Skeletal muscle satellite cell (primary cell): Measurements from ENCODE around the gene ANO1.

Experiments
- H3K27me3 ChIP-seq: 2 replicates; pipeline ENCODE4 v1.7.0; 2013; ENCODE audit warnings: low read length; ENCODE audit not compliant: control insufficient read depth, insufficient read depth
- H3K36me3 ChIP-seq: 2 replicates; pipeline ENCODE4 v1.7.0; 2013; ENCODE audit warnings: mild to moderate bottlenecking, control low read depth, low read length; ENCODE audit not compliant: insufficient read depth
- H3K4me1 ChIP-seq: 2 replicates; pipeline ENCODE4 v1.7.0; 2013; ENCODE audit warnings: low read length; ENCODE audit not compliant: control insufficient read depth, insufficient read depth
- H3K4me2 ChIP-seq: 2 replicates; pipeline ENCODE4 v1.7.0; 2013; ENCODE audit warnings: mild to moderate bottlenecking, low read length
- H3K4me3 ChIP-seq: 2 replicates; pipeline ENCODE4 v1.7.0; 2013; ENCODE audit warnings: low read length
- H3K9ac ChIP-seq: 2 replicates; pipeline ENCODE4 v1.7.0; 2013; ENCODE audit warnings: mild to moderate bottlenecking, low read depth, low read length, moderate library complexity
- H3K9me3 ChIP-seq: replicated peaks from 2 replicates; pipeline ENCODE4 v1.7.0; 2013; ENCODE audit warnings: mild to moderate bottlenecking, control low read depth, low read length

The ANO1 gene

GRCh38 chr11:70103256-70103975 is 25.3 kb downstream of the ANO1 start:
- no peak overlapping the region for H3K9ac ChIP-seq
- H3K4me2 ChIP-seq, result no peak overlapping the region
- no peak overlapping the region for H3K4me3 ChIP-seq
- H3K27me3 ChIP-seq, result peaks cover 78% of the 10 kb centered on the region
- H3K4me1 ChIP-seq, result no peaks in the 10 kb centered on the region
- no peaks in the 10 kb centered on the region for H3K36me3 ChIP-seq
- H3K9me3 ChIP-seq, result no peaks in the 10 kb centered on the region

- no peaks in the 10 kb centered on the region for H3K36me3 ChIP-seq
- H3K4me2 ChIP-seq, result no peak overlapping the region
- no peak overlapping the region for H3K9ac ChIP-seq
- H3K27me3 ChIP-seq, result peaks cover 78% of the 10 kb centered on the region
- no peaks in the 10 kb centered on the region for H3K4me1 ChIP-seq
- H3K9me3 ChIP-seq, result no peaks in the 10 kb centered on the region
- H3K4me3 ChIP-seq, result no peak overlapping the region
Observed at GRCh38 chr11:70104419-70104818, 26.3 kb downstream of the ANO1 start.

- Histone ChIP-seq H3K27me3 (peaks cover 76% of the 10 kb centered on the region), H3K9ac (no peak overlapping the region), H3K9me3 (no peaks in the 10 kb centered on the region), H3K36me3 (no peaks in the 10 kb centered on the region), H3K4me2 (no peak overlapping the region), H3K4me3 (no peak overlapping the region), H3K4me1 (no peaks in the 10 kb centered on the region)
Observed at GRCh38 chr11:70104961-70105360, 26.8 kb downstream of the ANO1 start.

GRCh38 chr11:70105369-70105754 is 27.2 kb downstream of the ANO1 start:
- no peak overlapping the region for H3K9ac ChIP-seq
- H3K4me1 ChIP-seq, result no peaks in the 10 kb centered on the region
- peaks cover 72% of the 10 kb centered on the region for H3K27me3 ChIP-seq
- H3K4me2 ChIP-seq, result no peak overlapping the region
- H3K9me3 ChIP-seq, result no peaks in the 10 kb centered on the region
- H3K4me3 ChIP-seq, result no peak overlapping the region
- no peaks in the 10 kb centered on the region for H3K36me3 ChIP-seq

- Histone ChIP-seq H3K9ac (no peak overlapping the region), H3K9me3 (no peaks in the 10 kb centered on the region), H3K36me3 (no peaks in the 10 kb centered on the region), H3K4me1 (no peaks in the 10 kb centered on the region), H3K4me2 (no peak overlapping the region), H3K27me3 (peaks cover 74% of the 10 kb centered on the region), H3K4me3 (no peak overlapping the region)
Observed at GRCh38 chr11:70105755-70106571, 27.8 kb downstream of the ANO1 start.

DNA sequence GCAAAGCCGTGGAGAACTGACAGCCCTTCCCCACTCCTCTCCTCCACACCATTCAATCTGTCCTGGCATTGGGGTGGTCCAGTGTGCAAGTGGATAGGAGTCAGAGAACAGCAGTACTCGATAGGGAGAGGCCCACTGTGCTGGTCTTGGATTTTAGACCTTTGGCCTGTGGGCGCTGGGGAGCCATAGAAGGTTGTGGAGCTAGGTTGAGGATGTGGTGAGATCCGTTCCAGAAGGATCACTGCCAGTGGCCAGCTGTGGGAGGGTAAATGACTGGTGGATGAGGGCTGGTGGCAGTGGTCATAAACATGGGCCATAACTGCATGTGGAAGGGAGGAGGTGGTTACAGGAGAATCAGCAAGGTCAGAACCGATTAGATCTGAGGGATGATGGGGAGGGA is 28.6 kb downstream of the ANO1 start:
- H3K4me2 ChIP-seq, result no peak overlapping the region
- no peak overlapping the region for H3K4me3 ChIP-seq
- H3K9me3 ChIP-seq, result no peaks in the 10 kb centered on the region
- peaks cover 80% of the 10 kb centered on the region for H3K27me3 ChIP-seq
- H3K9ac ChIP-seq, result no peak overlapping the region
- H3K36me3 ChIP-seq, result no peaks in the 10 kb centered on the region
- H3K4me1 ChIP-seq, result peaks cover 4% of the 10 kb centered on the region

DNA sequence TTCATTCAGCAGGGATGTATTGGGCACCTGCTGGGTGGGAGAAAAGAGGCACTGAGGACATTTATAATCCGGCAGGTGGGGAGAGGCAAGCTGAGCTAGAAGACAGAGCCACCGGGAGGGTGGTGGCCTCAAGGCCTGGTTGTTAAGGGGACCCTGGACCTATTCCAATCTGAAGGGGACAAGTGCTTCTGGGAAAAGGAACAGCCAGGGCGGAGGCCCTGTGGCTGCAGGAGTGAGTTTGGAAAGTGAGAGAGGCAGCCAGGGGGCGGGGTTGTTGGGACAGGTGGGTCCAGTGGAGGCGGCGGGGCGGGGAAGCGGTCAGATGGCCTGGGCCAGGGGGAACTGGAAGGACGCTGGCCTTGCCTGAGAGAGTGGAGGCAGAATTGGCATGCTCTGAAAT is 29.1 kb downstream of the ANO1 start:
- Histone ChIP-seq H3K9me3 (no peaks in the 10 kb centered on the region), H3K4me3 (no peak overlapping the region), H3K27me3 (peaks cover 79% of the 10 kb centered on the region), H3K4me2 (no peak overlapping the region), H3K36me3 (no peaks in the 10 kb centered on the region), H3K9ac (no peak overlapping the region), H3K4me1 (peaks cover 7% of the 10 kb centered on the region)

- H3K27me3 ChIP-seq, result peaks cover 74% of the 10 kb centered on the region
- H3K4me2 ChIP-seq, result no peak overlapping the region
- H3K4me3 ChIP-seq, result no peak overlapping the region
- H3K9ac ChIP-seq, result no peak overlapping the region
- H3K9me3 ChIP-seq, result no peaks in the 10 kb centered on the region
- no peaks in the 10 kb centered on the region for H3K36me3 ChIP-seq
- peaks cover 7% of the 10 kb centered on the region for H3K4me1 ChIP-seq
Observed at GRCh38 chr11:70107756-70108155, 29.6 kb downstream of the ANO1 start.

- no peak overlapping the region for H3K4me2 ChIP-seq
- no peak overlapping the region for H3K9ac ChIP-seq
- H3K9me3 ChIP-seq, result no peaks in the 10 kb centered on the region
- peaks cover 7% of the 10 kb centered on the region for H3K4me1 ChIP-seq
- H3K4me3 ChIP-seq, result no peak overlapping the region
- H3K27me3 ChIP-seq, result peaks cover 69% of the 10 kb centered on the region
- H3K36me3 ChIP-seq, result no peaks in the 10 kb centered on the region
Observed at GRCh38 chr11:70108250-70108649, 30.1 kb downstream of the ANO1 start.

GRCh38 chr11:70109006-70109405 is 30.9 kb downstream of the ANO1 start:
- Histone ChIP-seq H3K9ac (no peak overlapping the region), H3K4me2 (no peak overlapping the region), H3K9me3 (no peaks in the 10 kb centered on the region), H3K4me3 (no peak overlapping the region), H3K27me3 (peaks cover 63% of the 10 kb centered on the region), H3K4me1 (peaks cover 7% of the 10 kb centered on the region), H3K36me3 (no peaks in the 10 kb centered on the region)

DNA sequence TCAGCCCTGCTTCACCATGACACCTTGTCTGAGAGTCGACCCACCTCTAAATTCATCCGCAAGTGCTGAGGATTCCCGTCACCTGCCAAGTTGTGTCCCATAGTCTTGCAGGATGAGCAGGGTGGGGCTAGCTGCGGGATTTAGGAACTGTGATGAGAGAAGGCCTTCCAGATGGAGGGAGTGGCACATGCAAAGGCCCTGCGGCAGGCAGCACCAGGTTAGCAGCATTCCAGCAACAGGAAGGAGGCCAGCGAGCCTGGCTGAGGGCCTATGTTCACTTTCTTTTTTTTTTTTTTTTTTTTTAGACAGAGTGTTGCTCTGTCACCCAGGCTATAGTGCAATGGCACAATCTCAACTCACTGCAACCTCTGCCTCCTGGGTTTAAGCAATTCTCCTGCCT is 31.8 kb downstream of the ANO1 start:
- no peak overlapping the region for H3K4me2 ChIP-seq
- no peak overlapping the region for H3K9ac ChIP-seq
- no peaks in the 10 kb centered on the region for H3K9me3 ChIP-seq
- peaks cover 61% of the 10 kb centered on the region for H3K27me3 ChIP-seq
- H3K4me3 ChIP-seq, result no peak overlapping the region
- no peaks in the 10 kb centered on the region for H3K36me3 ChIP-seq
- peaks cover 7% of the 10 kb centered on the region for H3K4me1 ChIP-seq
